NOMO-1 treated with DMSO at 0.1 percent for 48 hours (cell line): ENCODE data around the gene SFTA2.

Experiments
- DNase-seq: peaks from one replicate; lab custom pipeline; 2025; ENCODE audit not compliant: unreplicated experiment; lab: John Stamatoyannopoulos, UW

SFTA2 gene

GRCh38 chr6:30931969-30932645, at the start of gene SFTA2:
TSS of gene SFTA2 (minus strand) at chr6:30932170. CDS start at chr6:30932096, 74 bp downstream.
- no peak for DNase-seq

GRCh38 chr6:30979690-30980089, 47.7 kb upstream of the SFTA2 start:
- no peak for DNase-seq

- no peak for DNase-seq
Measured at GRCh38 chr6:30979141-30979540, 47.2 kb upstream of the SFTA2 start.

GRCh38 chr6:30974490-30975252, 42.7 kb upstream of the SFTA2 start:
- no peak for DNase-seq

- DNase-seq, result no peak
Measured at GRCh38 chr6:30972816-30973215, 40.8 kb upstream of the SFTA2 start.

- no peak for DNase-seq
Measured at GRCh38 chr6:30970946-30971345, 39.0 kb upstream of the SFTA2 start.

GRCh38 chr6:30969171-30969570, 37.2 kb upstream of the SFTA2 start:
- DNase-seq, result peak; percentile 73

GRCh38 chr6:30966154-30966553, 34.2 kb upstream of the SFTA2 start:
- DNase-seq, result no peak

GRCh38 chr6:30965140-30965601, 33.2 kb upstream of the SFTA2 start:
- DNase-seq, result no peak

GRCh38 chr6:30964075-30964474, 32.1 kb upstream of the SFTA2 start:
- DNase-seq, result no peak

- no peak for DNase-seq
Measured at GRCh38 chr6:30963641-30964040, 31.7 kb upstream of the SFTA2 start.

GRCh38 chr6:30962716-30963115, 30.7 kb upstream of the SFTA2 start:
- DNase-seq, result no peak

- peak; percentile 31 for DNase-seq
Measured at GRCh38 chr6:30960907-30961673, 29.1 kb upstream of the SFTA2 start.

- no peak for DNase-seq
Measured at GRCh38 chr6:30957716-30958115, 25.7 kb upstream of the SFTA2 start.

GRCh38 chr6:30955367-30956042, 23.5 kb upstream of the SFTA2 start:
- peak; percentile 47 for DNase-seq

- no peak for DNase-seq
Measured at GRCh38 chr6:30954631-30955366, 22.8 kb upstream of the SFTA2 start.

GRCh38 chr6:30951907-30952469, 20.0 kb upstream of the SFTA2 start:
- DNase-seq, result no peak

- DNase-seq, result no peak
Measured at GRCh38 chr6:30948811-30949210, 16.8 kb upstream of the SFTA2 start.

GRCh38 chr6:30947231-30947630, 15.3 kb upstream of the SFTA2 start:
- DNase-seq, result no peak

GRCh38 chr6:30945281-30945680, 13.3 kb upstream of the SFTA2 start:
- DNase-seq, result no peak
